HG03280 (cell line): ENCODE data around the gene PPARA.
A peak's percentile ranks its signal among the peaks of the same experiment; 100 is the strongest.
"Not testable (repeated sequence)": the region's sequence is repeated elsewhere in the genome, so short reads cannot be mapped to it uniquely, and the experiment has no call there.

Experiments used
- ATAC-seq: cut with Tn5 transposase; IDR thresholded peaks from one replicate; pipeline ENCODE4 v1.9.1; 2021; ENCODE audit warnings: mild to moderate bottlenecking, moderate library complexity; ENCODE audit not compliant: unreplicated experiment

PPARA gene

DNA sequence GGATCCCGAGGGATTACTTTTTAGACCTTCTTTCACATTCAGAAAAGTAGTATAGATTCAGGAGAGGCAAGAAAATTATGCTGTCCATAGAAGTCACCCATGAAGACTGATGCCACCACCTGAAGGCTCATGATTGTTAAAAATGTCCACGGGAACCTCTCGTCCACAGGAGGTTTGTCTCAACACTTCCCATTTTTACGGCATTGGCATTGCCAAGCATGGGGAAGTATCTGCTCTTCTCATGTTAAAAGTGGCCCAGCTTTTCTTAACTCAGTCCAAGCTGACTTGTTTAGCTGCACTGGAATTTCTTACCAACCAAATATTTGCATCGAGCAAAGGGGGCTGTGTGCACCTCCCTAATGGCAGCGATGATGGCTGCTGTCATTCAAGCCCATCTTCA is 90.2 kb downstream of the PPARA start:
- ATAC-seq: no peak

DNA sequence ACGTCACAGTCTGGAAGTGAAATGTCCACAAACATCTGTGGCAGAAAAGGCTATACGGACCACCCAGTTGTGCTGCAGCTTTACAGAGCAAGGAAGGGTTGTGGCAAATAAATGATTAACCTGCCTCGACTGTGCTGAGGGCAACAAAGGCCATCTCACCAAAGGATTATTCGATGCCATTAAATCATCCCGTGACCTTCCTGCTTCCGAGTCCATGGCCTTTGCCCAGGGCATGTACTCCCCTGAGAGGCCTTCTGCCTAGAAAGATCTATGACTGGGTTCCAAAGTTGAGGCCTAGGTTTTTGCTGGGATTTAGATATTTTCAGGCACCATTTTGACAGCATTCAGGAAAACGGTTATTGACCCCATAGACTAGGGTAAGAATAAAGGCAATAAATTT is 90.6 kb downstream of the PPARA start:
- ATAC-seq: no peak

DNA sequence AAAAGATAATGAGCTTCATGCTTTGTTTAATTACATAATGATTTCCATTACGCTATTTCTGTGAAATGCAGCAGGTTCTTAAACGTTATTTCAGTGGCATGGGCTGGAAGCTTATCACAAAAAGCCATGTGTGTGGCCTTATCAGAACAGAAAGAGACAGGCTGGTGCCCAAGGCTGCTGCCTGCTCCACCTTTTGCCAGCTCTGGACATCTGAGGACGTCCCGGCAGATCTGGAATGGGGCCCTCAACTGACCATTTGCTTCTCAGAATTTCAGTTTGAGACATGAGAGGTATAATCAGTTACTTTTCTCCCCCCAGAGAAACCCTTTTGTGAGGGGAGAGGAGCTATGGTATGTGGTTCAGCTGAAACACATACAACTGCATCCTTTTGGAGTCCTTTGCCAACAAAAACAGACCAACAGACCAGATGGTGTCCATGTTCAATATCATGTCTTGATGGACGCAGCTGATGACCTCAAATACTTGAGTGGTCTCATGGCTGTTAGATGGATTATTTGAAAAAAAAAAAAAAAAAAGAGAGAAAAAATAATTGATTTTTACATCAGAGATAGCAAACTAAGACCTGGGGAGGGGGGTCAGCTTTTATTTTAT is 91.2 kb downstream of the PPARA start:
- no peak for ATAC-seq

DNA sequence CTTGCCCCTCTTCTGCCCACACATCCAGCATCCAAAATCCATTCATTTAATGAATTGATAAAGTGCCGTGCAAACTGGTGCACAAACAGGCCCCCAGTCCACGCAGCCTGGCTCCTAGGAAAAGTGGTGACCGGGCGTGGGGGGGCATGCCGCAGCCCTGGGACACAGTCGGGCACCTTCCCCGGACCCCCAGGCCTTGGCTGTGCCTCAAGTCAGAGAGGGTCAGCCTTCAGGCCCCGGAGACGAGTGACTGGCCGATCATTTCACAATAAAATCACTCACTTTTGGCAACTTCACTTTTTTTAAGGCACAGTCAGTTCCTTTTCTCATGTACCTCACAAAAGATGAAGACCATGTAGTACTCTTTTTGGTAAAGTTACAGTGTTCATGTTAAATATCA is 91.8 kb downstream of the PPARA start:
- ATAC-seq: no peak

DNA sequence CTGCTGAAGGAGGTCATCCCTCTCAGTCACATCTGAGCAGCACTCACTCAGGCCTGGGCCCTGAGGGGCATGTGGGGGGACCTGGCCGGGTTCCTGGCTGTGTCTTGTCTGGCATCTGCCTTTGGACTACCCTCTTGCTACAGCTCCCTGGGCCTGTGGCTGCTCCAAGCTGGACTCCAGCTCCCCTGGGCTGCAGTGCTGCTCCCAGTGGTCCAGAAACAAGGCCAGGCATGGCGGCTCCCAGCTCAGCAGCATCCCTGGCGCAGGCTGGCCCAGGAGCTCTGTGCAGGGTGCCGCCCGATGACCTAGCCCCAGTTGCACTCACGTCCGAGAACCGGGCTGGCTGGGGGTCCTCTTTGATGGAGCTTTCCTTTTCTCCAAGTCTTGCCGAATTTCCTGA is 94.4 kb downstream of the PPARA start:
- no peak for ATAC-seq

DNA sequence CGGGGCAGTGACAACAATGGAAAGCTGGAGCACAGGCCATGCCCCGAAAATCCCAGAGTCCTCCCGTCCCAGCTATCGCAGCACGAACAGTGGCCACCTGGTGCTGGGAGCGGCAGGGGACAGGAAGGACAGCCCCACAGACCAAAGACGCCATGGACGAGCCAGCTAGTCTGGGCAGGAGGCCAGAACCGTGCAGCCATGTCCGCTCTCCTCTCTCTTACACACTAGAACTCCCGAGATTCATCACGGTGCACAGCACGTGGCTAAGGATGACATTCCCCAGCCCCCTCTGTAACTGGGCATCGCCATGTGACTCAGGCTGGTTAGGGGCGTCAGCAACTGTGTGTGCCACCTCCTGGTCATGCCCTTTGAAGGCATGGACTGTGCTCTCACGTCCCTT is 95.2 kb downstream of the PPARA start:
- no peak for ATAC-seq

DNA sequence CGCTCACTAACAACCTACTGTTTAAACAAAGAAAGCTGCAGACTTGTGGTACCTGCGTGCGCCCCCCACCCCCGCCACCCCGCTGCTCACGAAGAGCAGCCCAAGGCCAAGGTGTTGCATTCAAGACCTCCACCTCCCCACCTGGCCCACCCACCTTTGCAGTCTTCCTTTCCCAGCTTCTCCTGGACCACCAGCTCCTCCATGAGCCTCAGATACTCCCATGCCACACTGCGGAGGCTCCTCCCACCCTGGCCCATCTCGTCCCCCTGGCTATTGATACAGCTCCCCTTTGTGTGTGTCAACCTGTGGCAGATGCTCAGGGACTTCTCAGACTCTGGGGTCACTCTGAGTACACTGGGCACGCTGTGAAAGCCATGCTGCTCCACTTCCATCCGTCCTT is 95.9 kb downstream of the PPARA start:
- no peak for ATAC-seq

DNA sequence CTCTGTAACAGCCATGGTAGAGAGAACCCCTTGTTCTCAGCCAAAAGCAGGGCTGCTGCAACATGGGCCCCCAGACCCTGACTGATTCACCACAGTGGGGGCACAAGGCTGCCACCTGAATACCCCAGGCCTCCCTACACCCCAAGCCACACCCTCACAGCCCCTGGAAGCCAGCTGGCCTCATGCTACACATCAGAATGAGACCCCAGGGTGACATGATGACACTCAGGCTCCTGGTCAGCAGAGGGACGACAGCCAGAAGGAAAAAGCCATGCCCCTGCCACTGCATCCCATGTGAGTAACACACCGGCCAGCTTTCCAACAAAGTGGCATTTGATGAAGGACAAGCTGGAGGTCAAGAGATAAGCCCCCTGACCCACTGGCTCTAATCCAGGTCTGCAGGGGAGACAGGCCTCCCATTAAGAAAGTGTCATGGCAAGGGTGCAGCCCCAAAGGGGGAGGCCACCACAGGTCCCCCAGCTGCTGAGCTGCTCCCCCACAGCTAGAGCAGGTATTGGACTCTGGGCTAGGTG is 97.2 kb downstream of the PPARA start:
- ATAC-seq: no peak

DNA sequence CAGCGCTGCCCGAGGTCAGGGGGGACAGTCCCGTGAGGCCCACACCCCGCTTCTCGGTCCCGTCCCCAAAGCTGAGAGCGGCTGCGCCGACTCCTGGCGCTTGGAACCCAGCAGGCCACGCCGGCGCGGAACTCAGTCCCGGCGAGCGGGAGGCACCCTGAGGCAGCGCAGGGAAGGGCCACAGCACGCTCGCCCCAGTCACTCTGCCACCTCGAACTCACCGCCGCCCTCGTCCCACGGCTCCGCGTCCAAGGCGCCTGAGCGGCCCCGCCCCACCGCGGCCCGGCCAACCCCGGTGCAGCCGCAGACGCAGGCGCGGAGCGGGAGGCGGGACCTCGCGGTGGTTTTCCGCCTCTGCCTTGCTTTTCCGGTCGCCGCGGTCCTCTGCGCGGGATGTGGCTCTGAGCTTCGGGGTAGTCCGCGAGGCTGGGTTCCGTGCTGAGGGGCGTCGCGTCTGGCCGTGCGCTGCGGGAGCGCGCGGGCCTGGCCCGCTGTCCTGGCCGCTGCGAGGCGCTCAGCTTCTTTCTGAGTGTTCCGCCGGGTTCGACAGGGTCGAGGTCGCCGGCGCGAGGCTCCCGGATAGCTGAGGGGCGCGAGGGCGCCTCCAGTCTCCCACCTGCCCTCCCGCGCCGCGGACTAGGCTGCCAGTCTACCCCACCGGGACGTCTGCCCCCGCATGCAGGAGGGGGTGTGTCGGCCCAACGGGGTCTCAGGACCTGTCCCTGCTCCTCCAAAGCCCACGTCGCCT is 99.9 kb downstream of the PPARA start, which contains the start of gene CDPF1:
TSS of gene CDPF1 (minus strand) at position 259 of the 748 bp plus-strand sequence. CDS start 2,009 bp downstream, outside the sequence.
- ATAC-seq: peak; percentile 86

DNA sequence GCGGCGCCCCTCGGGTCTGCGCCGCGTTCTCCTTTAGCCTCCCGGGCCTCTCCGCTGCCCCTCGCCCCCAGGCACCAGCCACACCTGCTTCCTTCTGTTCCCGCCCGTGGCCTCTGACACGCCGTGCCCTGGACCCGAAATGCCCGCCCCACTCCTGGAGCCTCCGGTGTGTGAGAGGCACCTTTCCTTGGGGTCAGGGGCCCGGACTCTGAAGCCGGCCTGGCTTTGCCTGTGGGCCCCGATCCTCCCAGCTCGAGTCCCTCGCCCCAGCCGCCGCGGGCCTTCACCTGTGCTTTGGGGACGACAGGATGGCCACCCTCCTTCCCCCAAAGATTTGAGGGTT is 100.4 kb downstream of the PPARA start:
- no peak for ATAC-seq

DNA sequence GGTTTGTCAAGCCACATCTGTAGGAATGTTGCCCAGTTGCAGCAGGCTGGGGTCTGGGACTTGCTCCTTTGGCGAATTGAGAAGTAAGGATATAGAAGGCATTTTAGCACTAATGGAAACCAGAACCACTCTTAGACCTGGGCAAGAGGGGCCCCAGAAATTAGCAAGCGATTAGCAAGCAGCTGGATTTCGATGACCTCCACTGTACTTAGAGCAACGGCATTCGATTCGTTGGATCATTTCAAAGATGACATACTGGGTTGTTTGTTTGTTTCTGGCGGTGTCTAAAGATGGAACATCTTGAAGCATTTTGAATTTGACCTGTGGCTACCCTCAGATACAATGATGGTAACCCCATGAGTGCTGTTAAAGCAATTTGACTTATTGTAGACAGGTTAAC is 100.9 kb downstream of the PPARA start:
- no peak for ATAC-seq

DNA sequence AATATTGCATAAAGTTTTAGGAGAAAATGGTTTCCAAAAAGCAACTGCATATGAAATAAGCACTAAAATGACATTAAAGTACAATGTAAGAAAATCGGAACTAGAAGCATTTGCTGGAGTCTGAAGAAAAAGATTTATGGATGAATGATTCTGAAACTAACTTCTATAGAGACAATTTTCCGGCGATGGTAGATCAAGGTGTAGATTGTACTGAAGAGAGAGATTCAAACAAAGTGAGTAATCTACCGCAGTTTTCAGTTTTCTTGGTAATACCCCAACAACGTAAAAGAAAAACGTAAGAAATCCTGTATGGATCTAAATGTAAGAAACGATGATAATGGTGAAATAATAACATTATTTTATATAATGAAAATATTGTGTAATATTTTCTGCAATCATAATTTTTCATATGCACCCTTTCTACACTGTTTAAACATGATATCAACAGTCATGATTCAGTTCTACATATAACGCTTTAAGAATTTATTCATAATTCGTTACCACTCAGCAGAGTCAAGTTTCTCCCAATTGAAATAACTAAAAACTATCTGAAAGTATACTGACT is 101.6 kb downstream of the PPARA start:
- ATAC-seq: no peak

DNA sequence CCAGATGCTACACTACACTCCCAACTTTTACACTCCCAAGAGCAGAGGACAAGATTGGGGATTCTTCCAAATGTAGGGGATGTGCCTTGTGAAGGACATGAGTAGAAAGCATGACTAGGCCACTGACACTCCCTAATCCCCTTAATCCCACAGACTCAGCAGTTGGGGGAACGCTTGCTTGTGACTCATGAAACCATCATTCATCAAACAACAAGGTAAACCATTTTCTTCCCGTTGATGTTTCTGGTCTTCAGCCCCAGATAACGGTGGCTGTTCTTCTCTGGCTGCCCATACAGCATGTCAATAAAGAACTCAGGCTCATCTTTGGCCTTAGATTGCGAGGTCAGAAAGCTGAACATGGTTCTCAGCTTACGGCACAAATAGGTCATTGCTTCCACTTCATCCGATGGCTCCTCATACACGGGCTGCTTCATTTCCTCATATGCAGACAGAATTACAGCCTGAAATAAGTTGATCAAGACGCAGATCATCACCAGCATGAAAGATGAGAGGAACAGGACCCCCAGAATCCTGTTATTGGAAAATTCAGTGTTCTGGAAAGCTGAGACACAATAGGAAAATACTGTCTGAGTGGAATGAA is 106.1 kb downstream of the PPARA start:
- ATAC-seq: no peak

DNA sequence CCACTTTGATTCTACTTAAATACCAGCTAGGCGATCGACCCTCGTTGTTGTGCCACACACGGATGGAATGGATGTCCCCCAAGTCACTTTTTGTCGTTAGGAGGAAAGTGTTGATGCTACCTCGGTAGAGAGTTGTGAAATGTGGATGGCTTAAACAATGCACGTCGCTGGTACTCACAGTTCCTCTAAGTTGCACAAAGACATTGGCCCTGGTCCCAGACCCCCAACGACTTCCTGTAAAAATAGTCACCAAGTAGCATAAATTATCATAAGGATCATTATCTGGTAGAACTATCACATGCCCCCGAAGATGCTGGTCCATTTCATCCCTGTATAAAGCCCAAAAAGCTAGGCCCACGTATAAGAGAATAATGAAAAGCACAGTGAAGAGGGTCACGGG is 109.0 kb downstream of the PPARA start:
- no peak for ATAC-seq

DNA sequence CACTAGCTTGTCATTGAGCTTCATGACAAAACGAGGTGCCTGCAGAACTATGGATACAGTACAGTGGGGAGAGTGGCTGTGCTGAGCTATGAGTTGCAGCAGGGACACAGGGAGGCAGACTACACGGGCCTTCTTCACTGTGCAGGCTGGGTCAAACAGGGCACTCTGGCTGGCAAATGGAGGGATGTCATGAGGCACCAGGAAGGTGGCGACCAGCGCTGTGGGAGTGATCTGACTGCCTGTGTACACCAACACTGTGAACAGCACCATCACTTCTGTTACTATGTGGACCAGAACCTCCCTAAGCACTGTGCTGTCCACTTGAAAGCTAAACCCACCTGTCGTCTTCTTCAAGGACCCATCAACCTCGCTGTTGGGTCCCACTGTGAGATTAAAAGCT is 109.7 kb downstream of the PPARA start:
- no peak for ATAC-seq

DNA sequence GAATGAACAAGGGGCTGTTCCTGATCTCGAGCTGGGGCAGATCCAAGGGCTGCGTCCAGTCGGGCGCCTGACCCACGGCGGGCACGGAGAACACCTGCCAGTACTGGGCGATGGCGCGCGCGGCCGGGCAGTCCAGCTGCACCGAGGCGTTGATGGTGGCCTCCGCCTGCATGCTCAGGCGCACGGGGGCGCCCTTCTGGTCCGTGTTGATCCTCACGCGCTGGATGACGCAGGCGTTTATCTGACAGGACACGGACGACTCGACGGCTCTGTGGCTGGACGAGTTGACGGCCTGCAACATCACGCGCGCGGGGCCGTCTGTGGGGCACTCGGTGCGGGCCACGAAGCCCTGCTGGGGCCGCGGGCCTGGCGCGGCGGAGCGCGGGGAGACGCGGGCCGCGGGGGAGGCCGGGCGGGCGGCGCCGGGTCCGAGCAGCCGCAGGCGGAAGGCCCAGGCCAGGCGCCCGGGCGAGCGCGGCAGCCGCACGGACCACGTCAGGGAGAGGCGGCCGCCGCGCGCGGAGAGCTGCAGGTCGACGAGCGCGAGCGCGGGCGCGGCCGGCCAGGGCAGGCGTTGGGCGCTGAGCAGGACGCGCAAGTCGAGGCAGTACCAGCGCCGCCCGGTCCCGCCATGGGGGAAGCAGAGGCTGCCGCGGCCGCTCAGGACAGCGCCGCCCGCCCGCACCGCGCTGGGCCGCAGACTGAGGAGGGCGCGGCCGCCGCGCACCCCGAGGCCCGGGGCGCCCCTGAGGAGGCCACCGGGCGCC is 112.3 kb downstream of the PPARA start:
- ATAC-seq: no peak

DNA sequence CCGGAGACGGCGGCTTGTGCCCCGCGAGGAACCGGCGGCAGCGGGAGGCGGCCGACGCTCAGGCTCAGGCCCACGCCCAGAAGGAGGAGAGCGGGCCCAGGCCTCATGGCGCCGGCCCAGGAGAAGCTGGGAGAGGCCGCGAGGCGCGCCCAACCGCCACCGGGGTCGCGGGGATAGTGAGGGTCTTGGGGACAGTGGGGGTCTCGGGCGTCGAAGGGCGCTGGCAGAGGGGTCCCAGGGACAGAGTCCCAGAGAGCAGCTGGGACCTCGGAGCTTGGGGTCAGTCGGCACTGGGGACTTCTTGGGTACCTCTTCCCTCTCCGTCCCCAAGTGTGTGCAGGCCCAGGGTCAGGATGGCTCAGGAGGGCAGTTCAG is 112.9 kb downstream of the PPARA start, which contains the start of gene PKDREJ:
TSS of gene PKDREJ (minus strand) at position 128 of the 375 bp plus-strand sequence. CDS start at position 107, 21 bp downstream.
- ATAC-seq: no peak

DNA sequence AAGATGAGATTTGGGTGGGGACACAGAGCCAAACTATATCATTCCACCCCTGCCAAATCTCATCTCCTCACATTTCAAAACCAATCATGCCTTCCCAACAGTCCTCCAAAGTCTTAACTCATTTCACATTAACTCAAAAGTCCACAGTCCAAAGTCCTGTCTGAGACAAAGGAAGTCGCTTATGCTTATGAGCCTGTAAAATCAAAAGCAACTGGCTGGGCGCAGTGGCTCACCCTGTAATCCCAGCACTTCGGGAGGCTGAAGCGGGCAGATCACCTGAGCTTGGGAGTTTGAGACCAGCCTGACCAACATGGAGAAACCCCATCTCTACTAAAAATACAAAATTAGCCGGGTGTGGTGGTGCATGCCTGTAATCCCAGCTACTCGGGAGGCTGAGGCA is 114.2 kb downstream of the PPARA start:
- not testable (repeated sequence) for ATAC-seq

DNA sequence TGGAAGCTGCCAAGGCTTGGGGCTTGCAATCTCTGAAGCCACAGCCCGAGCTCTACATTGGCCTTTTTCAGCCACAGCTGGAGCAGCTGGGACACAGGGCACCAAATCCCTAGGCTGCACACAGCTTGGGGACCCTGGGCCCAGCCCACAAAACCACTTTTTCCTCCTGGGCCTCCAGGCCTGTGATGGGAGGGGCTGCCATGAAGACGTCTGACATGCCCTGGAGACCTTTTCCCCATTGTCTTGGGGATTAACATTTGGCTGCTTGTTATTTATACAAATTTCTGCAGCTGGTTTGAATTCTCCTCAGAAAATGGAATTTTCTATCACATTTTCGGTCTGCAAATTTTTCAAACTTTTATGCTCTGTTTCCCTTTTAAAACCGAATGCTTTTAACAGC is 115.3 kb downstream of the PPARA start:
- not testable (repeated sequence) for ATAC-seq

DNA sequence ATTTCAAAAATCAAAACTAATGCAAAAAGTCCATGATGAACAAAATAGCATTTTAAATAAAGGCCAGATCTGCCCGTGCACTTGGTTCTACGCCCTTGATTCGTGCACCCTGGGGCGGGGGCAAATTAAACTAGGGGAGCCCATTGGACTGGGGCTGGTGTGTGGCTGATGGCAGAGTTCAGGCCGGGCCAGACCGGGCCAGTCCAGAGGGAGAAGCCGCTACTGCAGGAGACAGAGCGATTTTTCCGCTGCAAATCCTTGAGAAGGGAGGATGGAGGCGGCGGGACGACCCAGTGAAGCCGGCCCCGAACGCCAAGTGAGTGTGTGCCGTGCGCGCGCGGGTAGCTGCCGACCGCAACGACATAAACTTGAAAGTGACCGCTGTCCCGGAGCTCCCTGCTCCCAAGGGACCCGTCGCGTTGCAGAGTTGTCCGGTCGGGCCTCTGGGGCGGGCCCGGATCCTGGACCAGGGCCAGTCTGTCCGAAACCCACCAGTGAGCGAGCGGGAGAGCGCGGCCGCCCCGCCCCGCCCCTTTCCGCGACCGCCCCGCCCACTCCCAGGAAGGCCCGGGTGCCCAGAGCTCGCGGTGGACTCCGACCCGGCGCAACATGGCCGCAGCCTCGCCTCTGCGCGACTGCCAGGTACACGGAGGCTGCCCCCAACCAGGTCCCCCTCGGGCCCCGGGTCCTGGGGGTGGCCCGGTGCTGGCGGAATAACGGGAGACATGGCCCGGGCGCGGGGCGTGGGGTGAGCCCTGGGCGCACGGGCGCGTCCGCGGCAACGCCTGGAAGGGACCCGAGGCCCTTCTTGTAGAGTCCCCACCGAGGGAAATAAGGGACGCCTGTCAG is 117.3 kb downstream of the PPARA start, which contains the start of gene TTC38:
TSS of gene TTC38 (plus strand) at position 578 of the 849 bp plus-strand sequence. CDS start at position 610, 32 bp downstream.
- peak; percentile 74 for ATAC-seq
